DND-41 (cell line): Measurements from ENCODE around the gene MSI2.
A peak's percentile ranks its signal among the peaks of the same experiment; 100 is the strongest.

Experiments
- ATAC-seq: fragments of 200-7000 bp; cut with Tn5 transposase; 3 replicates; pipeline ENCODE4 v1.9.1; 2021; ENCODE audit warnings: low read depth; ENCODE audit not compliant: insufficient read depth
- DNase-seq: peaks from one replicate; pipeline ENCODE4 v3.0.0-alpha.2; 2020
- H2AFZ ChIP-seq: 2 replicates; pipeline ENCODE4 v1.6.0; 2012; ENCODE audit warnings: low read depth, low read length
- H3K27ac ChIP-seq: 2 replicates; pipeline ENCODE4 v1.5.1; 2012; ENCODE audit warnings: low read length, inconsistent platforms
- H3K27me3 ChIP-seq: fragments of 200-600 bp; sonication (generic); 2 replicates; pipeline ENCODE4 v1.6.0; 2012; ENCODE audit warnings: low read length, mild to moderate bottlenecking, inconsistent platforms; ENCODE audit not compliant: insufficient read depth, poor library complexity
- H3K36me3 ChIP-seq: 2 replicates; pipeline ENCODE4 v1.5.1; 2012; ENCODE audit warnings: low read length, inconsistent platforms; ENCODE audit not compliant: insufficient read depth
- H3K4me1 ChIP-seq: 2 replicates; pipeline ENCODE4 v1.5.1; 2012; ENCODE audit warnings: mild to moderate bottlenecking, low read length; ENCODE audit not compliant: insufficient read depth
- H3K4me2 ChIP-seq: 2 replicates; pipeline ENCODE4 v1.6.0; 2012; ENCODE audit warnings: mild to moderate bottlenecking, moderate library complexity, low read length, inconsistent platforms; ENCODE audit not compliant: insufficient read depth
- H3K4me3 ChIP-seq, 2 experiments: fragments of 200-600 bp in 1 of 2; shearing (Covaris generic) in 1 of 2; 2 replicates each; pipeline ENCODE4 v1.5.1; 2012 to 2016; ENCODE audit warnings: inconsistent platforms in 2 of 2, low read length in 2 of 2, mild to moderate bottlenecking in 2 of 2, low read depth in 1 of 2, moderate library complexity in 1 of 2
- H3K79me2 ChIP-seq: 2 replicates; pipeline ENCODE4 v1.6.0; 2012; ENCODE audit warnings: low read length, inconsistent platforms; ENCODE audit not compliant: insufficient read depth
- H3K9ac ChIP-seq: 2 replicates; pipeline ENCODE4 v1.6.0; 2012; ENCODE audit warnings: low read depth, mild to moderate bottlenecking, inconsistent platforms, low read length, moderate library complexity
- H3K9me3 ChIP-seq: 2 replicates; pipeline ENCODE4 v1.5.1; 2012; ENCODE audit warnings: low read length, moderate library complexity, mild to moderate bottlenecking, inconsistent platforms; ENCODE audit not compliant: insufficient read depth, severe bottlenecking
- H4K20me1 ChIP-seq: 2 replicates; pipeline ENCODE4 v1.6.0; 2012; ENCODE audit warnings: low read length; ENCODE audit not compliant: insufficient read depth
- EZH2 ChIP-seq: IDR thresholded peaks from 3 replicates; pipeline ENCODE4 v1.6.1; 2012; ENCODE audit warnings: borderline replicate concordance, low read depth, mild to moderate bottlenecking, moderate library complexity, low read length, inconsistent platforms; ENCODE audit not compliant: severe bottlenecking
- TF ChIP-seq, protein P1 (sequence below): IDR thresholded peaks from 2 replicates; pipeline ENCODE4 v1.5.1; 2012; ENCODE audit warnings: borderline replicate concordance, low read length, moderate library complexity, mild to moderate bottlenecking; ENCODE audit not compliant: poor library complexity, severe bottlenecking; ENCODE audit errors: extremely low read depth

The MSI2 gene

DNA sequence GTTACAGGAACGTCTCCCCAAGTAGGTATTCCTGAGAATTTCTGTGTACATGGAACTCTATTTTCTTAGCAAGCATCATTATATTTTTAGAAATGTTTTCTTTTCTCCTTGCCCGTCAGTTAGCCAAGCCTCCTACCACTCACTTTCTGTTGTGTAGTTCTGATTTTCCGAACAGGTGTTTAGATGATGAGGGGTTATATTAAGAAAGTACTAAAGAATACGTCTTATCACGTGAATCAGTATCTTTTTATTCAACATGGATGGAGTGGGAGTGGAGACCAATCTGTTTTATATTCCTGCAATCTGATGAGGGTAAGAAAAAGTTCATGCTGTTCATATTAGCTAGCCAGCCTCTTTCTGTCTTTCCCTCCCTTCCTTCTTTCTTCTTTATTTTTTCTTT, 29.4 kb downstream of the MSI2 start:
- Histone ChIP-seq H3K27me3 (no peaks in the 10 kb centered on the region), H3K36me3 (peaks cover 81% of the 10 kb centered on the region), H3K79me2 (peaks cover 100% of the 10 kb centered on the region), H3K9me3 (no peaks in the 10 kb centered on the region), H3K4me3 (peak overlapping the region in 1 of 2 experiments; percentile 50; a peak in 2 of 4 replicates), H3K4me2 (peak overlapping the region; percentile 76), H2AFZ (no peak overlapping the region), H3K9ac (peak overlapping the region; percentile 55), H3K27ac (peak overlapping the region; percentile 91), H3K4me1 (peaks cover 96% of the 10 kb centered on the region), H4K20me1 (peaks cover 82% of the 10 kb centered on the region)
- TF ChIP-seq, protein P1, sequence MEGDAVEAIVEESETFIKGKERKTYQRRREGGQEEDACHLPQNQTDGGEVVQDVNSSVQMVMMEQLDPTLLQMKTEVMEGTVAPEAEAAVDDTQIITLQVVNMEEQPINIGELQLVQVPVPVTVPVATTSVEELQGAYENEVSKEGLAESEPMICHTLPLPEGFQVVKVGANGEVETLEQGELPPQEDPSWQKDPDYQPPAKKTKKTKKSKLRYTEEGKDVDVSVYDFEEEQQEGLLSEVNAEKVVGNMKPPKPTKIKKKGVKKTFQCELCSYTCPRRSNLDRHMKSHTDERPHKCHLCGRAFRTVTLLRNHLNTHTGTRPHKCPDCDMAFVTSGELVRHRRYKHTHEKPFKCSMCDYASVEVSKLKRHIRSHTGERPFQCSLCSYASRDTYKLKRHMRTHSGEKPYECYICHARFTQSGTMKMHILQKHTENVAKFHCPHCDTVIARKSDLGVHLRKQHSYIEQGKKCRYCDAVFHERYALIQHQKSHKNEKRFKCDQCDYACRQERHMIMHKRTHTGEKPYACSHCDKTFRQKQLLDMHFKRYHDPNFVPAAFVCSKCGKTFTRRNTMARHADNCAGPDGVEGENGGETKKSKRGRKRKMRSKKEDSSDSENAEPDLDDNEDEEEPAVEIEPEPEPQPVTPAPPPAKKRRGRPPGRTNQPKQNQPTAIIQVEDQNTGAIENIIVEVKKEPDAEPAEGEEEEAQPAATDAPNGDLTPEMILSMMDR, result no peak
- no peak for TF ChIP-seq EZH2
- no peak for ATAC-seq
- DNase-seq, result no peak

DNA sequence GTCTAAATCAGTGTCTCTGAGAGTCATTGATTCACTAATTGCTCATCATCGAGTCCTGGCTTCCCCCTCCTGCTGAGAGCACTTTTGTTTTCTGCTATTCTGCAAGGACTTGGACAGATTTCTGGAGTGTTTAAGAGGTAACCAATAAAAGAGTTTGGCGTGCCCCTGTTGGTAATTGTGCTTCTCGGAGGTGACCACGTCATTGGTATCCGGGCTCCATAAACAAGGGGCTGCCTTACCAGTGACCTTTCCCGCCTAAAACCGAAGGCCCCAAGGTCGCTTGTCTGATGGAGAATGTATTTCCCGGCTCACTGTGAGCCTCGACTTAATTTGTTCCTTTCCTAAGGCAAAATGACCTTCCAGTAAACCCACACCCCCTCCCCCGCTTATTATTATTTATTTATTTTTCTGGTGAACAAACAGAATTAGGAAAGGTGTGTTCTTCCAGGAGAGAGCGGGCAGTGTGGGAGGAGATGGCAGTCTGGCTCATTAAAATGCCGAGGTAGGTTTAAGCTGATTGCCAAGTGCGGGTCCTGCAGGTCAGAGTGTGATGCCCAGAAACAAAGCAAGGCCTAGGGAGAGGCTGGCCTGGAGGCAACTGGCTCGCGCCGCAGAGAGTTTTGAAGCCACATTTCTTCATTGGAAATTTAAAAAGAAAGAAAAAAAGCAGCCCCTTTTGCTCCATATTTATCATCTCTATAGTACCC, 30.2 kb downstream of the MSI2 start:
- no peak overlapping the region for H3K4me3 ChIP-seq
- peak overlapping the region; percentile 55 for H3K9ac ChIP-seq
- DNase-seq (no peak), ATAC-seq (no peak)
- peak overlapping the region; percentile 76 for H3K4me2 ChIP-seq
- TF ChIP-seq, protein P1, result no peak
- no peak for TF ChIP-seq EZH2
- H4K20me1 ChIP-seq, result peaks cover 82% of the 10 kb centered on the region
- peaks cover 81% of the 10 kb centered on the region for H3K36me3 ChIP-seq
- H3K27me3 ChIP-seq, result no peaks in the 10 kb centered on the region
- no peak overlapping the region for H2AFZ ChIP-seq
- peak overlapping the region; percentile 91 for H3K27ac ChIP-seq
- H3K9me3 ChIP-seq, result no peaks in the 10 kb centered on the region
- H3K4me1 ChIP-seq, result peaks cover 95% of the 10 kb centered on the region
- H3K79me2 ChIP-seq, result peaks cover 100% of the 10 kb centered on the region

DNA sequence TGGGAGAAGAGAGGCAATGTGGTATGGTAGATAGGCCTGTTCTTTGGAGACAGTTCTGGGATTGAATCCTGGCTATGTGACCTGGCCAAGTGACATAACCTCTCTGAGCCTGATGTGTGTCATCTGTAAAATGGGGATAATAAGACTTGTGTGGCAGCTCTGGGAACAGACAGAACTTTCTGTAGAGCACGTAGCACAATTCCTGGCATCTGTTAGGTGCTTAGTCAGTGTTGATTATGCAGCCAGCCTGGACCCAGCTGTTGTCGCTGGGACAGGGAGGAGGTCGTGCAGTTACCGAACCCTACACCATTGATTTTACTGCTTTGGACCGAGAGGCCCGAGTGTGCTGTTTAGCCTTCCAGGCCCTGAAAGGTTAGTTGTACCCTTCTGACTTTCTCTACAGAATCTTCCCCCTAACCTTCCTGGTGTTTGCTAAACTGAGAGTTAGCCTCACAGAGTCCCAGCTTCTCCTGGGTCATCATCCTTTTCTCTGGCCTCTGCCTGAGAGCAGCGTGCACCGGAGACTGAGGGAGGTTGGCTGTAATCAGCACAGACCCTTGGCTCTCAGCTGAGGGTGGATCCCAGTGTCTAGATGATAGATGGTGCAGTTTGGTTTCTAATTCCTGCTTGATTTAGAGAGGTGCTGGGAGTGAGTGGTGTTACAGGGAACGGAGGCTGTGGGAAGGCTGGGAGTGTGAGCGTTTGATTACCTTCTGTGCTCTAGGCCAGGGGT, 31.9 kb downstream of the MSI2 start:
- Histone ChIP-seq H3K4me3 (no peak overlapping the region), H3K4me1 (peaks cover 95% of the 10 kb centered on the region), H3K9me3 (no peaks in the 10 kb centered on the region), H3K27me3 (no peaks in the 10 kb centered on the region), H3K4me2 (0 out of 2 replicates have a peak overlapping the region, but pooled peaks have one; percentile 9), H3K79me2 (peaks cover 100% of the 10 kb centered on the region), H3K9ac (peak overlapping the region; percentile 28; the same call in 1 of the 2 replicates), H3K36me3 (peaks cover 83% of the 10 kb centered on the region), H3K27ac (peak overlapping the region; percentile 67), H4K20me1 (peaks cover 85% of the 10 kb centered on the region), H2AFZ (no peak overlapping the region)
- ATAC-seq (no peak), DNase-seq (no peak)
- TF ChIP-seq EZH2, result no peak
- TF ChIP-seq, protein P1, result no peak
